ENCODE data around the gene AKR1B1. TPM values are rescaled to one million over a fixed set of nuclear protein-coding genes. Genes with fewer than 3 reads are reported as not detected.

AKR1B1 gene
- total RNA-seq, 2 experiments from 2014 or later: 60.6 to 65.5 TPM

DNA sequence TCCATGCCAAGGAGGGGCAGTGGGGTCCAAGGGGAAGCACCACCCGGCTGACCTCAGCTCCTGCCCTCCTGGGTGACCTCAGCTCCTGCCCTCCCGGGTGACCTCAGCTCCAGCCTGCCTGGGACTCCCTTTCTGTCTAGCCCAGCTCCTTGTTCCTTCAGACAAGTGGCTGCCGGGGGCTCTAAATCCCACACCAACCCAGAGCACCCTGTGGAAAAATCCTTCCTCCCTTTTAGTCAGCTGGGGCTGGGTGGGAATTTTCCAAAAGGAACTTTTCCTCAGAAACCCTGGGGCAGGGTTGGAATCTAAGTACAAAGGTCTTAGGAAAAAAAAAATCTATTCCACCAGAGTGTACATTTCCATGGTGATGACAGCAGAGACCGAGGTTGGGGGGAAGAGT is 36.3 kb downstream of the AKR1B1 start:
- Mint-ChIP-seq H3K4me1 (ENCODE audit: low read depth) (no peaks in the 10 kb centered on the region), H3K4me3 (no peak overlapping the region), H3K27me3 (no peaks in the 10 kb centered on the region), H3K36me3 (ENCODE audit: low read depth) (no peaks in the 10 kb centered on the region), H3K27ac (no peak overlapping the region), H3K9me3 (peaks cover 2% of the 10 kb centered on the region)
- no peaks in the 10 kb centered on the region for H3K9me3 ChIP-seq (ENCODE audit: control insufficient read depth in 1 of 2, insufficient read depth in 1 of 2, low read length in 2 of 2)
- POLR2A ChIA-PET: no interaction called here
- H3K27ac ChIP-seq (ENCODE audit: low read depth in 1 of 2, low read length in 2 of 2): no peak overlapping the region
- DNase-seq (no peak), ATAC-seq (ENCODE audit: poor library complexity) (no peak)
- H3K4me3 ChIP-seq (ENCODE audit: low read length): no peak overlapping the region
- intact Hi-C loops (cut with DNase I, micrococcal nuclease): no loop called here
- CTCF ChIA-PET: no interaction called here
- TF ChIP-seq, protein P1, sequence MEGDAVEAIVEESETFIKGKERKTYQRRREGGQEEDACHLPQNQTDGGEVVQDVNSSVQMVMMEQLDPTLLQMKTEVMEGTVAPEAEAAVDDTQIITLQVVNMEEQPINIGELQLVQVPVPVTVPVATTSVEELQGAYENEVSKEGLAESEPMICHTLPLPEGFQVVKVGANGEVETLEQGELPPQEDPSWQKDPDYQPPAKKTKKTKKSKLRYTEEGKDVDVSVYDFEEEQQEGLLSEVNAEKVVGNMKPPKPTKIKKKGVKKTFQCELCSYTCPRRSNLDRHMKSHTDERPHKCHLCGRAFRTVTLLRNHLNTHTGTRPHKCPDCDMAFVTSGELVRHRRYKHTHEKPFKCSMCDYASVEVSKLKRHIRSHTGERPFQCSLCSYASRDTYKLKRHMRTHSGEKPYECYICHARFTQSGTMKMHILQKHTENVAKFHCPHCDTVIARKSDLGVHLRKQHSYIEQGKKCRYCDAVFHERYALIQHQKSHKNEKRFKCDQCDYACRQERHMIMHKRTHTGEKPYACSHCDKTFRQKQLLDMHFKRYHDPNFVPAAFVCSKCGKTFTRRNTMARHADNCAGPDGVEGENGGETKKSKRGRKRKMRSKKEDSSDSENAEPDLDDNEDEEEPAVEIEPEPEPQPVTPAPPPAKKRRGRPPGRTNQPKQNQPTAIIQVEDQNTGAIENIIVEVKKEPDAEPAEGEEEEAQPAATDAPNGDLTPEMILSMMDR (IDR thresholded peaks at IDR 0.05): no peak
- H3K36me3 ChIP-seq (ENCODE audit: insufficient read depth, low read length): no peaks in the 10 kb centered on the region
- H3K27me3 ChIP-seq (ENCODE audit: control insufficient read depth in 1 of 2, insufficient read depth in 2 of 2, low read length in 2 of 2): no peaks in the 10 kb centered on the region
- no peaks in the 10 kb centered on the region for H3K4me1 ChIP-seq (ENCODE audit: insufficient read depth, low read length)

DNA sequence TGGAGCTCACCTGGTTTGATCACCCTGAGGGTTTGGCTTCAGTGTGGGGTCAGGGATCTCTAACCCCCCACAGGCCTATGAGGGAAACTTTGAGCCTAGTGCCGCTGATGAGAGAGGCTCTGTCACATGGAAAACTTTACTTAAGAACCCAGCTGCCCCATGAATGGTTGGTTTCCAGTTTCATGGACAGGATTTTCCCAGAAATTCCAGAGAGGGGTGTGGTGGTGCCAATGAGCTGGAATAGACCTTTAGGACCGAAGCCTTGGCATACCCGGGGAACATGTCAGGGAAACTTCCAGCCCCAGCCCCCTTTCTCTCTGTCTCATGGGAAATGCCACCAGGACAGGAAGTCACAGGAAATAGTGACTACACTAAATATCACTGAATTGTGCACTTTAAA is 36.9 kb downstream of the AKR1B1 start:
- DNase-seq (no peak), ATAC-seq (ENCODE audit: poor library complexity) (no peak)
- no peak overlapping the region for H3K27ac Mint-ChIP-seq
- no peaks in the 10 kb centered on the region for H3K27me3 Mint-ChIP-seq
- Histone ChIP-seq H3K36me3 (ENCODE audit: insufficient read depth, low read length) (no peaks in the 10 kb centered on the region), H3K27me3 (ENCODE audit: control insufficient read depth in 1 of 2, insufficient read depth in 2 of 2, low read length in 2 of 2) (no peaks in the 10 kb centered on the region), H3K4me1 (ENCODE audit: insufficient read depth, low read length) (no peaks in the 10 kb centered on the region), H3K27ac (ENCODE audit: low read depth in 1 of 2, low read length in 2 of 2) (no peak overlapping the region), H3K9me3 (ENCODE audit: control insufficient read depth in 1 of 2, insufficient read depth in 1 of 2, low read length in 2 of 2) (no peaks in the 10 kb centered on the region), H3K4me3 (ENCODE audit: low read length) (no peak overlapping the region)
- POLR2A ChIA-PET: no interaction called here
- H3K9me3 Mint-ChIP-seq: no peaks in the 10 kb centered on the region
- H3K4me3 Mint-ChIP-seq: no peak overlapping the region
- intact Hi-C loops (cut with DNase I, micrococcal nuclease): no loop called here
- H3K4me1 Mint-ChIP-seq (ENCODE audit: low read depth): no peaks in the 10 kb centered on the region
- H3K36me3 Mint-ChIP-seq (ENCODE audit: low read depth): no peaks in the 10 kb centered on the region
- TF ChIP-seq, protein P1 (IDR thresholded peaks at IDR 0.05): no peak
- CTCF ChIA-PET: no interaction called here

DNA sequence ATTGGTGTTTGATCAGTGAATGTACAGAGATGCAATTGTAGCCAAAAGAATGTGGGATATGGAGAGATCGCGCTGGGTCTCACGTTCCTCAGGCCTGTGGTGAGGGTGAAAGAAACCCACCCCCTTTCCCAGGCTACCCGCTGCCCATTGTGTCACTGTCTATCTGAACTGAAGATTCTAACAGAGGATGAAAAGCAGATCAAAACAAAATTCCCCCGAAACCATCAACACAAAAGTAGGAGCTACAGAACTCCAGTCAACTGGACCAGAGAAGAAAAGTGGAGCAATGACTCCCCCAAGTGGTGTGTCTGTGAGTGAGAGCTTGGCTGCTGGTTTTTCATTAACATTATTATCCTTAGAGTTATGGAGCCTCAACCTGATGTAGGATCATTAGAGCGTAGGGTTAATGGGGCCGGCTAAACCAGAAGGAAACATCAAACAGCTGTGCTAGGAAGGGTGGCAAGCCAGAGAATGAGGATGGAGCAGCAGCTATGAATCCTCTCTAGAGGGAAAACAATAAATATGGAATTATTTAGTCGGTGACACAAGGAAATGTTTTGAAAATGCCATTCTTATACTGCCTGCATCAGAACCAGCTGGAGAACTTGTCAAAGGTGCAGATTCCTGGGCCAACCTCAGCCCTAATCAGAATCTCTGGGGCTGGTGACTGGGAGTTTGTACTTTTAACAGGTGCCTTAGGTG is 38.3 kb downstream of the AKR1B1 start:
- H3K36me3 Mint-ChIP-seq (ENCODE audit: low read depth): no peaks in the 10 kb centered on the region
- no peak for DNase-seq
- no peak for ATAC-seq (ENCODE audit: poor library complexity)
- Histone ChIP-seq H3K27ac (ENCODE audit: low read depth in 1 of 2, low read length in 2 of 2) (no peak overlapping the region), H3K4me3 (ENCODE audit: low read length) (no peak overlapping the region), H3K27me3 (ENCODE audit: control insufficient read depth in 1 of 2, insufficient read depth in 2 of 2, low read length in 2 of 2) (no peaks in the 10 kb centered on the region), H3K9me3 (ENCODE audit: control insufficient read depth in 1 of 2, insufficient read depth in 1 of 2, low read length in 2 of 2) (no peaks in the 10 kb centered on the region), H3K36me3 (ENCODE audit: insufficient read depth, low read length) (no peaks in the 10 kb centered on the region), H3K4me1 (ENCODE audit: insufficient read depth, low read length) (no peaks in the 10 kb centered on the region)
- no peaks in the 10 kb centered on the region for H3K9me3 Mint-ChIP-seq
- no peak overlapping the region for H3K27ac Mint-ChIP-seq
- intact Hi-C loops (cut with DNase I, micrococcal nuclease): no loop called here
- H3K4me1 Mint-ChIP-seq (ENCODE audit: low read depth): no peaks in the 10 kb centered on the region
- ChIA-PET CTCF (interaction anchor here (0.5 kb wide), 1 partner anchor 542 kb away, joined by 3 read pairs; no protein-coding TSS in a partner anchor), POLR2A (no interaction called here)
- H3K27me3 Mint-ChIP-seq: no peaks in the 10 kb centered on the region
- H3K4me3 Mint-ChIP-seq: no peak overlapping the region
- TF ChIP-seq, protein P1 (IDR thresholded peaks at IDR 0.05): no peak
